ENCODE results near the gene MYH7. TPM values are rescaled to one million over a fixed set of nuclear protein-coding genes. Genes with fewer than 3 reads are reported as not detected.

The MYH7 gene
- polyA plus RNA-seq, 3 donors from 2014 or later = not detected

DNA sequence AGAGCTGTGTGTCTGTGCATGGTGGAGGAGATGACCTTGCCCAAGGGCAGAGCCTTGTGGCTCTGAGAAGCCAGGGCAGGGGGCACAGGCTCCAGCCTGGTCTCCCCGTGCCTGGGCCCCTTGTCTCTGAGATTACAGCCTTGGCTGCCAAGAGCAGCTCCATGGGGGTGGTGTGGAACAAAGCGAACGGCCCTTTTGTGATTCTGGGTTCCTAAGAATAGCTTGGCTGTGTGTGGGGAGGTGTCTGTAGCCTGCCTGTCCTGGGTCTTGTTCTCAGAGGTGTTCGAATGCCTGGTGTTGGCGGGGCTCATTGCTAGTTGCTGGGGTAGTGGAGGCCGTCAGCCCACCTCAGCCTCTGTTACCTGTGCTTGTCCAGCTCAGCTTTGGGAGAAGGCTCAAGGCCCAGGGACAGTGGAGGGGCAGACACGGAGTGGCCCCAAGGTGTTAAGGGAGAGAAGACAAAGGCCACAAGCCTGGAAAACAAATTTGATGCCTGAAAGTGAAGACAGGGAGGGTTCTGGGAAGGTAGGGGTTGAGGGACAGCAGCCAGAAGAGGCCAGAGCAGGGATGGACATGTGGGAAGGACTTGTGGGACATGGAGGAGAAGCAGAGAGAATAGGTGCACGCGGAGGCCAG, 7.4 kb upstream of the MYH7 start:
- DNase-seq = no peak
- Mint-ChIP-seq H3K9me3 (no peaks in the 10 kb centered on the region), H3K27me3 (ENCODE audit: low read depth in 3 of 3) (peaks cover 1 to 8% (median 6%) of the 10 kb centered on the region in 3 donors), H3K36me3 (no peaks in the 10 kb centered on the region), H3K27ac (no peak overlapping the region), H3K4me1 (peaks cover 0 to 3% of the 10 kb centered on the region in 2 donors), H3K4me3 (no peak overlapping the region)

DNA sequence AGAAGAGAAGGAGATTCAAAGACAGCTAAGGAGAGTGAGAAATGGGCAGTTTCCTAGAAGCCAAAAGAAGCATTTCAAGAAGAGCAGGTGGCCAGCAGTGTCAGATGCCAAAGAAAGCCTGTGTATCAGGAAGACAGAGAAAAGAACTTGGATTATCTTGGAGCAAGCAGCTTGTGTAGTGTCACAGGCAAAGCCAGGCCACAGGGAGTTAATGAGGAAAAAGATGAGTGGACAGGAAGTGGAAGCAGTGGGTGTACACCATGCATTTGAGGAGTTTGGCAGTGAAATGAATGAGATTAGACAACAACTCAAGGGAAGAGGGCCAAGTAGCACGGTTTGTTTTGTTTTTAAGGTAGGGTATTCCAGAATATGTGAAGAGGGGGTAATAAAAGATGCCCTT, 5.6 kb upstream of the MYH7 start:
- peaks cover 0 to 3% of the 10 kb centered on the region in 2 donors for H3K4me1 Mint-ChIP-seq
- H3K36me3 Mint-ChIP-seq = no peaks in the 10 kb centered on the region
- no peak overlapping the region for H3K27ac Mint-ChIP-seq
- no peak for DNase-seq
- peaks cover under 1 to 10% (median 4%) of the 10 kb centered on the region in 3 donors for H3K27me3 Mint-ChIP-seq (ENCODE audit: low read depth in 3 of 3)
- H3K9me3 Mint-ChIP-seq = no peaks in the 10 kb centered on the region
- no peak overlapping the region for H3K4me3 Mint-ChIP-seq

DNA sequence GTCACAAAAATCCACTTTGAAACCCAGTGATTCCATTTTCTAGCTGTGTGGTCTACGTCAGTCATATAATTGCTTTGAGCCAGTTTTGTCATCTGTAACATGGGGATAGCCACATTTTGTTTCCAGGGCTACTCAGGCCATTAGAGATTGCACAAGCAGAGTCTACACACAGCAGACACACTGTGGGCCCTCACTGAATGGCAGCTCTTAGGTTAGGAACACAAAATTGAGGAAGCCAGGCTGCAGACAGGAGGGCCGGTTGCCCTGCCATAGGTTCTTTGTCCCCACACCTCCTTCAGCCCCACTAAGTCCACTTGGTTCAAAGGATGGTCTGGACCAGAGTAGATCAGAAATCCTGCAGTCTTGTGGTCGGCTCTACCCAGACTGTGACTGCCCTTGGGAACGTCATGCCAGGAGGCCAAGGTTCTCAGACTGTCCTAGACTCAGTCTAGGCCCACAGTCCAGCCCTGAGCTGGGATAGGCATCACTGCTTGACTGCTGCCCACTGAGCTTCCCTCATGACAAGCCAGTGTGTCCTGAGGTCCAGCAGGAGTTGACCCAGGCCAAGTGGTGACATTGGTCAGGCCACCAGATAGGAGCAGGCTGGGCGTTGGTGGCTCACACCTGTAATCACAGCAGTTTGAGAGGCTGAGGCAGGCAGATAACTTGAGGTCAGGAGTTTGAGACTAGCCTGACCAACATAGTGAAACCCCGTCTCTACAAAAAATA, 3.8 kb upstream of the MYH7 start:
- H3K27ac Mint-ChIP-seq = no peak overlapping the region
- peaks cover 0 to 3% of the 10 kb centered on the region in 2 donors for H3K4me1 Mint-ChIP-seq
- DNase-seq = no peak
- peaks cover 0 to 10% (median 2%) of the 10 kb centered on the region in 3 donors for H3K27me3 Mint-ChIP-seq (ENCODE audit: low read depth in 3 of 3)
- no peaks in the 10 kb centered on the region for H3K9me3 Mint-ChIP-seq
- H3K36me3 Mint-ChIP-seq = no peaks in the 10 kb centered on the region
- no peak overlapping the region for H3K4me3 Mint-ChIP-seq

DNA sequence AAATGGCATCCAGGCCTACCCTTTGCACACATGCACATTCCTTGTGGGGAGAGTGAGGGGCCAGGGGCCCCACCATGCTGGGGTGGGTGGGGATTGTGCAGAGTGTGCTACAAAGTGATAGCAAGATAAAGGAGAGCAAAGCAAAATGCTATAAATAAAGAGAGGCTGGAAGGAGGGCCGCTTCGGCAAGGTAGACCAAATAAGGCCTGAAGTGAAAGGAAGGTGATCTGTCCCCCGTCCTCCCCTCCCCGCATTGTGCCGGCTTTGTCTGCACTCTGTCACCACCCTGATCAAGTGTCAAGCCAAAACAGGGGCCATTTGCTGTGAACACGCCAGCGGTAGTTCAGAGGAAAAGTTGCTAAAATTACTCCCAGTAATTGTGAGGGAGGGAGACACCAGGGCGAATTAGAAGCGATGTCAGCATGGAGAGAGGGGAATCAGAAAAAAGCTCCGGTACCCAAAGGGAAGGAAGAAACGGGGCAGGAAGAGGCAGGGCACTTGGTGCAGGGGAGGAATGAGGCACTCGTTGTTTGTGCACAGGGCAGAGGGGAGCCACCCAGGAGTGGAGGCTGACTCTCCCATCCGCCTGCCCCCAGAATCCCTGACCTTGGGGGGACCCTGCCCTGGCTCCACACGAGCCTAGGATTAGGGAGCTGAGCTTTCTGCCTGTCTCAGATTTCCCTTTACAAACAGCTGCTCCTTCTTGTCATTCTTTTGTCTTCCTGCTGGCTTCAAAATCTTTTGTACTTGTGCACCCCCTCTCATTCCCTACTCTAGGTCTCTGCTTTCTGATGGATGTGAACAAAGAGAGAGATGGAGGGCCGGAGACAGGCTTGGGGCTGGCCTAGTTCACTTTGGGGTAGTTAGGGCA, 2.9 kb upstream of the MYH7 start:
- Mint-ChIP-seq H3K9me3 (no peaks in the 10 kb centered on the region), H3K4me3 (peak overlapping the region in 2 of 5 donors; percentile 31 to 52), H3K4me1 (peaks cover 0 to 3% of the 10 kb centered on the region in 2 donors), H3K27ac (peak overlapping the region in 2 of 6 donors; percentile 71 to 81), H3K27me3 (ENCODE audit: low read depth in 3 of 3) (peaks cover 0 to 8% (median 2%) of the 10 kb centered on the region in 3 donors), H3K36me3 (no peaks in the 10 kb centered on the region)
- no peak for DNase-seq

DNA sequence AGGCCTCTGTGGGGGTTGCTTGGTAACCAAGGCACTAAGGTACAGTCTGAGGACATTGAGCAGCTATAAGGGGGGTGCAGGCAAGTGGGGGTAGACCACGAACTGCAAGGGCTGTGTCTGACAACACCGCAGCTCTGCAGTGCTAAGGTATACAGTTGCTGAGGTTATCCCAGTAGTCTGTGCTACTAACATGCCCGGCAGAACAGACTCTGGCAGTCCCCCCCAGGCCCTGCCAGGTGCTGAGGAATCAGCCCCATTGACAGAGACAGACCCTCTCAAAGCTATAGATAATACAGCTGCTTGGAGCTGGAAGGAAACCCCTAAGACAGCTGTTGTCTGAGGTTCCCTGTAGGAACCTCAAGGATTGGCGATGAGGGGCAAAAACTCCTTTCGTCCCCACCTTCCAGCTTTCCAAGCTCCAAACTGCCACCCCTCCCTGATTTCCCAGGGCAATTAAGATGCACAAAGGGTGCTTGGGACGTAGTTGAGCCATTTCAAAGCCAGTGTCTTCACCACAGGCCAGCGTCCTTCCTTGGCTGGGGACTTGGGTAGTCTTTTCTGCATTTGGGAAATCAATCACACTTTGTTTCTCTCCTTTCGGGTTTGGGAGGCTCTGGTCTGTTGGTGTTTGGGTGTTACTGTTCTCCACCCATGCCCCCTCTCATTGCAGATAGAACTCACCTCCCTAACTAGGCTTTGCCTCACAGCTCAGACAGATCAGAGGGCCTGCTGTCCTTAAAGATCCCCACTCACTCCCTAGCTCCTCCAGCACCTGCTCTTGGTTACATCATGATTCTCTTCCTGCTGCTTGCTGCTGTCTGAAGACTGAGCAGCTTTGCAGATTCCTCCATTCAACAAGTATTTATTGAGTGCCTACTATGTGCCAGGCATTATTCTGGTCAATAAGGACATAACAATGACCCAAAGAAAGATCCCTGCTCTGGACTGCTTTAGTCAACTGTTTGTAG, 2.0 kb upstream of the MYH7 start:
- H3K27me3 Mint-ChIP-seq (ENCODE audit: low read depth in 3 of 3) = peaks cover 1 to 6% (median 2%) of the 10 kb centered on the region in 3 donors
- no peaks in the 10 kb centered on the region for H3K9me3 Mint-ChIP-seq
- H3K4me1 Mint-ChIP-seq = peaks cover 0 to 3% of the 10 kb centered on the region in 2 donors
- peak overlapping the region in 1 of 5 donors; percentile 12 for H3K4me3 Mint-ChIP-seq
- no peaks in the 10 kb centered on the region for H3K36me3 Mint-ChIP-seq
- peak overlapping the region in 1 of 6 donors; percentile 34 for H3K27ac Mint-ChIP-seq
- DNase-seq = no peak

DNA sequence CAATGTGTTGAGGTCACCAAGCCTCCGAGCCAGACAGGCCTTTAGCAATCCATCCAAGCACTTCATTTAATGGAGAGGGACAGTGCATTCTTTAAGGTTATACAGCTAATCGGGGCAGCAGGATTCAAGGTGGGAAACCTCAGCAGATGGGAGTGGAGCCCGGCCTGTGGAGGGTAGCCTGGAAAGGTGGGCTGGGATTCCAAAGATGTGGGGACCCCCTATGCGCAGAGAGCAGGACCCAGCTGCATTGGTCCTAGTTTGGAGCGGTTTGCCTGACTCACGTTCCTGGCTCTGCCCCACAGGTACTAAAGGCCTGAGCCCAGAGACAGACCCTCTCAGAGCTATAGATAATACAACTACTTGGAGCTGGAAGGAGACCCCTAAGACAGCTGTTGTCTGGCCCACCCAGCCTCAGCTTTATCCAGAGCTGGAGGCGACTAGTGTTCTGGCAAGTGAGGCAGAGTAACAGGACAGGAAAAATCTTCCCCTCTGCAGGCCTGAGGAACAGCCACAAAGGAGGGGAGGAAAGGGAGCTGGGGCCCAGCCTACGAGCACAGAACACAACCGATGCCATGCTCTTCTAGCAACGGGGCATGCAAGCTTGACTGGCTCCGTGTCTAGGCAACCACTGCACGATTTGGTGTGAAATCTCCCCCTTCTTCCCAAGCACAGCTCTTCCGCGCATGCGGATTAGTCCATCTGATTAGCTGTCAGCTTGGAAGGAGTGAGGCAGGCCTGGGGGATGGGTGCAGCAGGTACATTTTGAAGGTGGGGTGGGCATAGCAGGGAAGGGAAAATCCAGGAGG, 1.1 kb upstream of the MYH7 start:
- no peaks in the 10 kb centered on the region for H3K9me3 Mint-ChIP-seq
- H3K4me3 Mint-ChIP-seq = no peak overlapping the region
- peaks cover 0 to 3% of the 10 kb centered on the region in 2 donors for H3K4me1 Mint-ChIP-seq
- peaks cover 1 to 8% (median 2%) of the 10 kb centered on the region in 3 donors for H3K27me3 Mint-ChIP-seq (ENCODE audit: low read depth in 3 of 3)
- H3K27ac Mint-ChIP-seq = no peak overlapping the region
- no peak for DNase-seq
- no peaks in the 10 kb centered on the region for H3K36me3 Mint-ChIP-seq

DNA sequence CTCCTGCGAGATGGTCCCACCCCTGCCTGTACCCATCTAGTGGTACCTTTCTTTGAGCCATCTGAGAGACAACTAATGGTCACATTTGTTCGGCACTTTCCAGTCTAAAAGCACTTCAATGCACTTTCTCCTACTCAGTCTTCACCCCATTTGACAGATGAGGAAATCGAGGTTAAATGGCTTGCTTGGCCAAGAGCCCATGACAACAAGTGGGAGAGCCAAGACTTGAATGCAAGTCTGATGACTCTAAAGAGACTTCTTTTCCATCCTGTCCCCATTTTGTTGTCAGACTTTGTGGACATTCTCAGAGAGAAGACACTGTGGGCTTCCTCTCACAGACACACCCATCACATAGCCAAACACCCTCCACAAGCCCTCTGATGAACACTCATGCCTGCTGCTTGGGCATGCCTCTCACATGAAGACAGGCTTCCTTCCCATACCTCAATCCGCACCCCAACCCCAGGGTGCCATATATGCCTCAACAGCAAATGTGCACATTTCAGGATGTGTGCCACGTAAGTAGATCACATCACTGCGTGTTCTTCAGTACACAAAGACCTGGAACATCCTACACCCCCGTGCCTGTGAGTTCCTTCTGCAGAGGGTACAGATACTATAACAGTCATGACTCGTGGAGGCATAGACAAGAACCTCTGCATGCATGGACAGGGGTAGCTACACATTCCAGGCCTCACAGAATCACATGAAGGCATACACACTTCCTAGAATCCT, 805 bp downstream of the MYH7 start:
- no peak for DNase-seq
- H3K36me3 Mint-ChIP-seq = no peaks in the 10 kb centered on the region
- peaks cover 0 to 3% of the 10 kb centered on the region in 2 donors for H3K4me1 Mint-ChIP-seq
- peaks cover 1 to 11% (median 2%) of the 10 kb centered on the region in 3 donors for H3K27me3 Mint-ChIP-seq (ENCODE audit: low read depth in 3 of 3)
- H3K4me3 Mint-ChIP-seq = no peak overlapping the region
- H3K9me3 Mint-ChIP-seq = no peaks in the 10 kb centered on the region
- no peak overlapping the region for H3K27ac Mint-ChIP-seq

DNA sequence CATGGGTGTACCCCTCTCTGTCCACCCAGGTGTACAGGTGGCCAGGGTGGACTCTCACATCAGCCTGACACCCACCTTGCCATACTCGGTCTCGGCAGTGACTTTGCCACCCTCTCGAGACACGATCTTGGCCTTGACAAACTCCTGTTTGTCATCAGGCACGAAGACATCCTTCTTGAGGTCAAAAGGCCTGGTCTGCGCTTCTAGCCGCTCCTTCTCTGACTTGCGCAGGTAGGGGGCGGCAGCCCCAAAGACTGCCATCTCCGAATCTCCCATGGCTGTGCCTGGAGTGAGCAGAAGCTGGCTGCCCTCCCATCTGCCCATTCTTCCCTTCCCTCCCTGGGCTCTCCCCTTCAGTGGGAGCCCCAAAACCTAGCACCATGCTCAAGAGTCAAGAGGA, 2.0 kb downstream of the MYH7 start:
- Mint-ChIP-seq H3K27me3 (ENCODE audit: low read depth in 3 of 3) (peaks cover 0 to 11% (median 1%) of the 10 kb centered on the region in 3 donors), H3K4me3 (no peak overlapping the region), H3K4me1 (peaks cover 0 to 3% of the 10 kb centered on the region in 2 donors), H3K9me3 (no peaks in the 10 kb centered on the region), H3K36me3 (no peaks in the 10 kb centered on the region), H3K27ac (no peak overlapping the region)
- DNase-seq = no peak

DNA sequence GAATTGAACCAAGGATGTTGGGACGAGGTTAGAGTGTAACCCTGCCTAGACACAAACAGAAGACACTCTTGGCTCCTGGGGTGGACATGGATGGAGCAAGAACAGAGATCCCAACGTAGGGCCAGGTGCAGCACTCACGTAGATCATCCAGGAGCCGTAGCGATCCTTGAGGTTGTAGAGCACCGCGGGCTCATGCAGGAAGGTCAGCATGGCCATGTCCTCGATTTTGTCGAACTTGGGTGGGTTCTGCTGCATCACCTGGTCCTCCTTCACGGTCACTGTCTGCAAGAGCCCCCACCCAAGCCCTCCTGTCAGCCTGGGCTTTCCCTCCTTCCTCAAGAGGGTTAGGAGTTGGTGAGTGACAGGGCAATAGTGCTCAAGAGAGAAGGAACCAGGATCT, 2.5 kb downstream of the MYH7 start:
- Mint-ChIP-seq H3K27me3 (ENCODE audit: low read depth in 3 of 3) (peaks cover 0 to 11% (median 1%) of the 10 kb centered on the region in 3 donors), H3K9me3 (no peaks in the 10 kb centered on the region), H3K4me3 (no peak overlapping the region), H3K27ac (no peak overlapping the region), H3K4me1 (no peaks in the 10 kb centered on the region), H3K36me3 (no peaks in the 10 kb centered on the region)
- DNase-seq = no peak

DNA sequence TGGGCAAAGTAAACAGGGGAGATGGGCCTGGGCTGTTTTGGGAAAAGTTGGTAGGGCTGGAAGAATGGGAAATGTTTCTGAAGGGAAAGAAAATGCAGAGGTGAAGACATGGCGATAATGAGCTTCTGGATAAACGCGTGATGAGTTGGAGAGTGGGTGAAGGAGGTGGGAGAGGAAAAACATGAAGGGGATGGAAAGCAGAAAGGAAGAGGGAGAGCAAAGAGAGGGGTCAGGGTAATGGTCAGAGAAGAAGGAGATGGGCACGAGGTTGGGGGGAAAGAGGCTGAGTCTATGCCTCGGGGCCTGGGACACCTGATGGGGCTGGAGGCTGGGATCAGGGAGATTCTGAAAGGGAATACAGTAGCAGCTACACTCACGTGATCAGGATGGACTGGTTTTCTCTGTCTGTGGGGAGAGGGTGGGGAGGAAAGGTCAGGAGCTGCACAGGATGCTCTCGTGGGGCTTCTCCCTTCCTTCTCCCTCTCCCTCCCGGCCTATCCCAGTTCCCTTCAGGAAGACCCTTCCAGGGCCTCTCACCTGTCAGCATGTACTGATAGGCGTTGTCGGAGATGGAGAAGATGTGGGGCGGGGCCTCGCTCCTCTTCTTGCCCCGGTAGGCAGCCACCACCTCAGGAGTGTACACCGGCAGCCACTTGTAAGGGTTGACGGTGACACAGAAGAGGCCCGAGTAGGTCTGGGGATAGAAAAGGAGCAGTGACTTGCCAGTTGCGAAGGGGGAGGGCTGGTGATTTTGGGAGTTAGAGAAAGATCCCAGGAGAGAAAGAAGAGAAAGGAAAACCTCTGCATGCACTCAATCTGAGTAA, 3.1 kb downstream of the MYH7 start:
- no peak overlapping the region for H3K4me3 Mint-ChIP-seq
- H3K4me1 Mint-ChIP-seq = no peaks in the 10 kb centered on the region
- no peaks in the 10 kb centered on the region for H3K36me3 Mint-ChIP-seq
- H3K27ac Mint-ChIP-seq = no peak overlapping the region
- no peaks in the 10 kb centered on the region for H3K9me3 Mint-ChIP-seq
- peaks cover 0 to 11% (median 1%) of the 10 kb centered on the region in 3 donors for H3K27me3 Mint-ChIP-seq (ENCODE audit: low read depth in 3 of 3)
- no peak for DNase-seq

DNA sequence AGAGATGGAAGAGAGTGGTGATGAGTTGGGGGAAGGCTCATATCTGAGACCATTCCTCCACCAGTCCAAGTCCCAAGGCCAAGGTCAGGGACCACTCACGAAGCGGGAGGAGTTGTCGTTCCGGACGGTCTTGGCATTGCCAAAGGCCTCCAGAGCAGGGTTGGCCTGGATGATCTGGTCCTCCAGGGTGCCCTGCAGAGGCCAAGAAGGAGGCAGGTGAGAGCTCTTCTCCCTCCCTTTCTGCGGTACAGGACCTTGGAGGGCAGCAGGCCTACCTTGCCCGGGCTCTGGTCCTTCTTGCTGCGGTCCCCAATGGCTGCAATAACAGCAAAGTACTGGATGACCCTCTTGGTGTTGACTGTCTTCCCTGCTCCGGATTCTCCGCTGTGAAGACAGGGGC, 4.0 kb downstream of the MYH7 start:
- peaks cover 0 to 9% (median 1%) of the 10 kb centered on the region in 3 donors for H3K27me3 Mint-ChIP-seq (ENCODE audit: low read depth in 3 of 3)
- no peaks in the 10 kb centered on the region for H3K9me3 Mint-ChIP-seq
- H3K36me3 Mint-ChIP-seq = no peaks in the 10 kb centered on the region
- H3K27ac Mint-ChIP-seq = no peak overlapping the region
- H3K4me3 Mint-ChIP-seq = no peak overlapping the region
- no peak for DNase-seq
- H3K4me1 Mint-ChIP-seq = no peaks in the 10 kb centered on the region
